CD4-positive, alpha-beta T cell treated with Interferon alpha-2 for 1 hour (primary cell): Measurements from ENCODE around the gene CDK6.

Experiments
- DNase-seq, 2 donors: peaks; one replicate each; pipeline ENCODE4 v3.0.0-alpha.2; 2020 to 2022

The CDK6 gene

GRCh38 chr7:92705831-92706230, 130.5 kb downstream of the CDK6 start:
- DNase-seq, result no peak

DNA sequence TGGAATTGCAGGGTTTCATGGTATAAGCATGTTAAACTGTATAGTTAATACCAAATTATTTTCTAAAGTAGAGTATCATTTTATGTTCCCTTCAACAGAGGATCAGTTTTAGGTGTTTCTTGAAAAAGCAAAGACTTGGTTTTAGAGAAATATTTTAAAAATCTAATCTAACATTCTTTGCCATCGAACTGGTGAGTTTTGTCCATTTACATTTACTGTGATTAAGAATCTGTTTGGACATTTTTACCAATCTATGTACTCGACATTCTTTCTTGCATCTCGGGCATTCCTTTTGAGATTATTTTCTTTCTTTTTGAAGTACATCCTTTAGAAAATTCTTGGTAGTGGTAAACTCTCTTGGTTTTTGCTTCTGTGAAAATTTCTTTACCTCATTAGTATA, 131.5 kb downstream of the CDK6 start:
- DNase-seq, result no peak

DNA sequence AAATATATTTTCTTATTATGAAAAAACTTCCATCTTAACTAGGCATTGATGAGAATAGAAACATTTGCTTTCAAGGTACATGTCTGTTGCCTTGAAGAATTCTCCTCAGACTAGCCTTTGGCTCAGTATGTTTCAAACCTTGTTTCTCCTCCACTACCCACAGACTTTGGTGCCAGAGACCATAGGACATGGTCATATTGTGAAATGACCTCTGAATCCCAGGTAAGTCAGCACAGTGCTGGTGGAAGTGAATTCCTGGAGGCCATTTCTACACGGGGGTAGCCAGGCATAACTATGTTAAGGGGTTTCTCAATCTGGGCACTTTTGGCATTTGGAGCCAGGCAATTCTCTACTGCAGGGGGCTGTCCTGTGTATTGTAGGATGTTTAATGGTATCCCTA, 133.8 kb downstream of the CDK6 start:
- no peak for DNase-seq

- DNase-seq, result no peak
Measured at GRCh38 chr7:92699966-92700514, 136.3 kb downstream of the CDK6 start.

DNA sequence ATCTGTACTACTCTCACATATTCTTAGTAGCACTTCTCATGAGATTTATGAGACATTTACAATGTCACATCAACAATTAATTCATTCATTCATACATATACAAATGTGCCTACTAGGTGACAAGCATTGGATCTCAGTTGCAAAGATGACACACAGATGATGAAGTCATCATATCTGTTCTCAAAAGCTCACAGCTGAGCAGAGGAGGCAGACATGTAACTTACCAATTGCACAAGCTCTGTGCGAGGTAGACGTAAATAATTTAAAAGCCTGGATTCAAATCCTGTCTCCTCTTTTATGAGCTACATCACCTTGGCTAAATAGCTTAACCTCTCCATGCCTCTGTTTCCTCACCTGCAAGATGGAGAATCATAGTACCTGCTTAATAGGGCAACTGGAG, 136.8 kb downstream of the CDK6 start:
- no peak for DNase-seq

GRCh38 chr7:92698237-92698841, 138.0 kb downstream of the CDK6 start:
- DNase-seq, result no peak

DNA sequence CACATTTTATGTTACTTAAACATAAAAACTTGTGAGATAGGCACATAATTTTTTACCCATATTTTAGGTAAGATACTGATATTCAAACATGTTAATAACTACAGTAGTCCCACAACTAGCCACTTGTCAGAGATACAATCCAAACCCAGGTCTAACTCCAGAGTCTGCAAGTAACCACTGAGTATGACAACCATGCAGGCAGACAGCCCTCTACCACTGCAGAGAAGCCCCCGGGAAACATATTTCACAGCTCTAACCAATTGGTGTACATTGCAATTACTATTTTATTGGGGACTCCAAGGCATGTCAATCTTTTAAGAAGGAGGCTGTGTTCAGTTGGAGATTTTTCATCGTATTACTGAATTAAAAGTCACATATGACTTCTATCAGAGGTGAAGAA, 139.0 kb downstream of the CDK6 start:
- no peak for DNase-seq

GRCh38 chr7:92697012-92697411, 139.4 kb downstream of the CDK6 start:
- DNase-seq, result no peak

GRCh38 chr7:92696584-92696983, 139.8 kb downstream of the CDK6 start:
- no peak for DNase-seq

GRCh38 chr7:92695308-92696261, 140.8 kb downstream of the CDK6 start:
- DNase-seq, result no peak

DNA sequence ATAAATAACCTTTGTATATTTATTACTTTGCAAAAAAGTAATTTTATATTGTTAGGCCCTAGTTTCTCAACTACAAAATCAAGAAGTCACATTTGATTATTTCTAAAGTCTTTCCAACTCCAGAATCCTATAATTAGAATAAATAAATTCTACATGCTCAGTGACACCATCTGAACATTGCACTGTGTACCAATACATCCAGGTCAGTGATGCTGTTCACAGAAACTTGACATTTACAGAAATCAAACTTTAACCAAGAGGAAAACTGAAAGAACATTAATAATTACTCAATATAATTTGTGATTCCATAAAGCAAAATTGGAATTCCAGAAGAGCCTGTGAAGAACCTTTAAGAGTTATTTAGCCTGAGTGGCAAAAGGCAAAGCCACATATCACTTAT, 142.2 kb downstream of the CDK6 start:
- DNase-seq, result no peak

- DNase-seq, result no peak
Measured at GRCh38 chr7:92693519-92693918, 142.9 kb downstream of the CDK6 start.

DNA sequence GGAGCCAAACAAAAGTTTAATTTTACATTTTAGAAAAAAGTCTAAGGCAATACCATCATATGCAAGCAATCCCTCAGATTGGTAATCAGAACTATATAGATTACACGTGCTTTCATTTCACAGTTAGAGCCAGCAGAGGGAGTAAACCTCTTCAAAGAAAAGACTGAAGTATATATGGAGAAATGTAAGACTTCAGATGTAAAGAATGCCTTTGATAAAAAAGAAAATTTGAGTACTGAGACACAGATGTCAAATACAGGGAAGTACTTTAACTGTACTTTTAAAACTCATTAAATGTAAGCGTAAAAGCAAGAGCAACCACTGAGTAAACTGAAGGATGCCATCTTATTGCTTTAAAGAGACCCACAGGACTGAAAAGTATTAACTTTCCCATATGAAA, 144.8 kb downstream of the CDK6 start:
- peak; percentile 14 to 71 for DNase-seq

GRCh38 chr7:92685136-92686042, 151.0 kb downstream of the CDK6 start:
- peak; percentile 72 to 80 for DNase-seq

GRCh38 chr7:92684274-92684673, 152.1 kb downstream of the CDK6 start:
- no peak for DNase-seq

DNA sequence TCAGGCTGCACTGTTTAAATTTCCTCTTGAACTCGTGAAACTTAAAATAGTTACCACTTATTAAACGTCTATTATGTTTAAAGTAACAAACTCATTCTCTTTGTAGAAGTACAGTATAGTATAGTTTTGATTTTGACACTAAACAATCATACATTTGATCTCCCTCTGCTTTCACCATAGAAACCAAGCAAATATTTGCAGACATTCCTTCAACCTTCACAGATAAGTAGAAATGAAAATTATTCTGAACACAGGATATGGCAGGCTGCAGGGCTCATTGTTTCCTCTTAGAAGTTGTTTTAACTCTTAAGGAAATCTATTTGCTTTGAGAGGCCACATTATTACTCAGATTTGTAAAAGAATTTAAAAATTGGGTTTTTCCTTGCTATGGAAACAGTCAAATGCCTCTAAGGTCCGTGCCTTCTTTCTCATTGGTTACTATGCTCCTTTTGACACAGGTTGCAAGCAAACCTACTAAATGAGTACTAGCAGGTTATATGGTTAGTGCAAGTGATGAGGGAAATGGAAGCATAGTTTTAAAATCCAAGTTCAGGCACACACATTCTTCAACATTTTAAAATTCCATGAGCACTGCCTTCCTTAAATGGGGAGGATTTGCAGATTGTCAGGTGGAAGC, 153.4 kb downstream of the CDK6 start:
- peak in 1 of 2 donors; percentile 44 for DNase-seq

DNA sequence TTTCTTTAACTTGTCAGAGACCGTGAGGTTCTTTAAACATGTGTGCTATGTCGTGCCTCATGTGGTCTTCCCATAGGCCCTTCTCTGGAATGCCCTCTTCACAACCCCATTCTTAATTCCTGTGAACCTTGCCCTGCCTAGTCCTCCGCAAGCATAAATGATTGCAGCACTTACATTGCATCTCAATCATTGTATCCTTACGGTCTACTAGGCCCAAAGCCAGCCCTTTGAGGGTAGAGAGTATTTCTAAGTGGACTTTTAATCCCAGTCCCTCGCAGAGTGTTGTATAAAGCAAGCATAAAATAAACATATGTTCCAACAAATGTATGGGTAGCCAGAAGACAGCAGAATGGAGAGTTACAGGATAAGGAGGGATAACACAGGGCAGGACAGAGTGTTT, 154.0 kb downstream of the CDK6 start:
- DNase-seq, result no peak

- no peak for DNase-seq
Measured at GRCh38 chr7:92681633-92682032, 154.7 kb downstream of the CDK6 start.

- no peak for DNase-seq
Measured at GRCh38 chr7:92680442-92680841, 155.9 kb downstream of the CDK6 start.

- no peak for DNase-seq
Measured at GRCh38 chr7:92678291-92678920, 158.0 kb downstream of the CDK6 start.

DNA sequence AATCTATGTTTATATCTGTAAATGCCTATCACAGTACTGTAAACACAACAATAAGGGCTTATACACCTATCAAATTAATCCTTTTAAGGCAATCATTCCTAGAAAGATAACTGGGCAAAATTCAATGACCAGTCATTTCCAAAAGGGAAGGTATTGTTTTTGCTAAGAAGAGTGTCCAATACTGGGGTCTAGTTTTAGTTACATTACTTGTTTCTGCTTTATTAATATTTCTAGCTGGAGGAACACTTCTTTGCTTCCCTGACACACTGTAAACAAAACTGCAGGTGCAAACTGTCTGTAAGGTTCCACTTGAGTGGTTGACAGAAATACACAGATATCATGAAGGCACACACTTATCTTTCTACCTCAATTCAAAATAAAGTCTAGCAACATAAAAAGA, 162.0 kb downstream of the CDK6 start:
- DNase-seq, result no peak
